Ovary (tissue), 3 donors: ENCODE measurements around the gene ANKRD26.

Experiments used
- EP300 ChIP-seq: sonication (generic); formaldehyde crosslinking; IDR thresholded peaks from one replicate; pipeline ENCODE4 v1.6.1; 2017; ENCODE audit warnings: antibody characterized with exemption
- POLR2A ChIP-seq: fragments of 450-650 bp; IDR thresholded peaks from one replicate; pipeline ENCODE4 v1.6.1; 2017; ENCODE audit warnings: antibody characterized with exemption, mild to moderate bottlenecking, moderate library complexity
- TF ChIP-seq, protein P1 (sequence below), 3 donors: fragments of 450-650 bp in 2 of 3; fragments of 200-600 bp in 1 of 3; IDR thresholded peaks; one replicate each; pipeline versions ENCODE4 v1.5.1 to v1.8.0; 2016 to 2022; ENCODE audit warnings: antibody characterized with exemption in 3 of 3, mild to moderate bottlenecking in 1 of 3
- donor health status: DM: no; HTN: no; CAD: no.

DNA sequence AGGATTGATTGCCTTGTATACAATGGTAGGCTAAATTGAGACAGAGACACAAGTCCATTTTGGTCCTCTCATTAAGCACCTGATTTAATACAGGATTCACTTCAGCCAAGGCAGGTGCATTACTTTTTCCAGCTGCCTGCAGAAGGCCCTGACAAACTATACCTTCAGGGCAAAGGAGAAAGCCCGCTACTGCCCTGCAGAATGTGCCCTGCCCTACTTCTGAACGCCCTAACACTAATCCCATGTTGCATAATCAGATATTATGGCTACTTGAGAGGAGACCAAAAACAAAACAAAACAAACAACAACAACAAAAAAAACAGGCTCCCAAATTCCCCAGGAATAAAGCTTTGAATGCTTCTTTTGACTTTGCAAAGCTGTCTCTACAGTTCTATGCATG lies 122.7 kb downstream of the ANKRD26 start:
- TF ChIP-seq, protein P1, sequence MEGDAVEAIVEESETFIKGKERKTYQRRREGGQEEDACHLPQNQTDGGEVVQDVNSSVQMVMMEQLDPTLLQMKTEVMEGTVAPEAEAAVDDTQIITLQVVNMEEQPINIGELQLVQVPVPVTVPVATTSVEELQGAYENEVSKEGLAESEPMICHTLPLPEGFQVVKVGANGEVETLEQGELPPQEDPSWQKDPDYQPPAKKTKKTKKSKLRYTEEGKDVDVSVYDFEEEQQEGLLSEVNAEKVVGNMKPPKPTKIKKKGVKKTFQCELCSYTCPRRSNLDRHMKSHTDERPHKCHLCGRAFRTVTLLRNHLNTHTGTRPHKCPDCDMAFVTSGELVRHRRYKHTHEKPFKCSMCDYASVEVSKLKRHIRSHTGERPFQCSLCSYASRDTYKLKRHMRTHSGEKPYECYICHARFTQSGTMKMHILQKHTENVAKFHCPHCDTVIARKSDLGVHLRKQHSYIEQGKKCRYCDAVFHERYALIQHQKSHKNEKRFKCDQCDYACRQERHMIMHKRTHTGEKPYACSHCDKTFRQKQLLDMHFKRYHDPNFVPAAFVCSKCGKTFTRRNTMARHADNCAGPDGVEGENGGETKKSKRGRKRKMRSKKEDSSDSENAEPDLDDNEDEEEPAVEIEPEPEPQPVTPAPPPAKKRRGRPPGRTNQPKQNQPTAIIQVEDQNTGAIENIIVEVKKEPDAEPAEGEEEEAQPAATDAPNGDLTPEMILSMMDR (IDR thresholded peaks at IDR 0.05) = no peak
- no peak for TF ChIP-seq EP300
- no peak for TF ChIP-seq POLR2A
